Activated CD8-positive, alpha-beta memory T cell treated with anti-CD3 and anti-CD28 coated beads, Interleukin-2, amount 50 U/mL, for 1 hour (primary cell): ENCODE data around the gene ETFA.

Experiments
- DNase-seq: peaks from one replicate; pipeline ENCODE4 v3.0.0-alpha.2; 2020; ENCODE audit errors: extremely low read depth

ETFA gene

GRCh38 chr15:76311100-76311953 lies at the start of gene ETFA:
TSS of gene ETFA (minus strand) at chr15:76311469. CDS start at chr15:76311388, 81 bp downstream.
- peak; percentile 58 for DNase-seq

GRCh38 chr15:76360416-76360815 lies 49.1 kb upstream of the ETFA start:
- no peak for DNase-seq

- DNase-seq, result no peak
Measured at GRCh38 chr15:76359152-76359551, 47.9 kb upstream of the ETFA start.

- DNase-seq, result no peak
Measured at GRCh38 chr15:76358453-76358852, 47.2 kb upstream of the ETFA start.

- DNase-seq, result no peak
Measured at GRCh38 chr15:76354823-76355440, 43.7 kb upstream of the ETFA start.

- DNase-seq, result no peak
Measured at GRCh38 chr15:76353903-76354302, 42.6 kb upstream of the ETFA start.

GRCh38 chr15:76353023-76353577 lies 41.8 kb upstream of the ETFA start:
- DNase-seq, result no peak

- no peak for DNase-seq
Measured at GRCh38 chr15:76349301-76350070, 38.2 kb upstream of the ETFA start.

- no peak for DNase-seq
Measured at GRCh38 chr15:76347482-76348055, 36.3 kb upstream of the ETFA start.

GRCh38 chr15:76346669-76347481 lies 35.6 kb upstream of the ETFA start:
- DNase-seq, result no peak

GRCh38 chr15:76345880-76346668 lies 34.8 kb upstream of the ETFA start:
- no peak for DNase-seq

- no peak for DNase-seq
Measured at GRCh38 chr15:76345583-76345879, 34.3 kb upstream of the ETFA start.

- no peak for DNase-seq
Measured at GRCh38 chr15:76344893-76345582, 33.8 kb upstream of the ETFA start.

GRCh38 chr15:76343313-76343996 lies 32.2 kb upstream of the ETFA start:
- no peak for DNase-seq

GRCh38 chr15:76342382-76343201 lies 31.3 kb upstream of the ETFA start:
- no peak for DNase-seq

GRCh38 chr15:76342058-76342381 lies 30.8 kb upstream of the ETFA start:
- DNase-seq, result no peak

GRCh38 chr15:76341366-76342057 lies 30.2 kb upstream of the ETFA start:
- DNase-seq, result no peak
